Kidney tubule cell (primary cell): ENCODE measurements around the gene HPD.
A peak's percentile ranks its signal among the peaks of the same experiment; 100 is the strongest.

Experiments used
- DNase-seq: peaks from one replicate; pipeline ENCODE4 v3.0.0-alpha.2; 2018; ENCODE audit warnings: low spot score

HPD gene

DNA sequence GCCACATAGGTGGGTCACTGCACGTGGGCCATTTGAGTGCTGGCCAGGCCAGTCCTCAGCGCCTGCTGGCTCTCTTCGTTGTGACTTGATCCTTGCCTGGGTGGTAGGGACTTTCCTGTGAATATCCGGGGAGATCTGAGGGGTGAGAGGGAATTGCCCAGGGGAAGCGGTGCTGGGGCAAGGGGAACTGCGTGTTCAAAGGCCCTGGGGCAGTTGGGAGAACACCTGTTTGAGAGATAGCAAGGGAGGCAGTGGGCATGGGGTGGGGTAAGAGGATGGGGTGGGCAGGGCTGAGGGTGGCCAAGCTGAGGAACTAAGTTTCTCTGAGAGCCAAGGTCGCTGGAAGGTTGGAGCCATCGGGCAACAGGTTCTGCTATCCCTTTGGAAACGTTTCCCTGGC, 29.8 kb downstream of the HPD start:
- DNase-seq = no peak

DNA sequence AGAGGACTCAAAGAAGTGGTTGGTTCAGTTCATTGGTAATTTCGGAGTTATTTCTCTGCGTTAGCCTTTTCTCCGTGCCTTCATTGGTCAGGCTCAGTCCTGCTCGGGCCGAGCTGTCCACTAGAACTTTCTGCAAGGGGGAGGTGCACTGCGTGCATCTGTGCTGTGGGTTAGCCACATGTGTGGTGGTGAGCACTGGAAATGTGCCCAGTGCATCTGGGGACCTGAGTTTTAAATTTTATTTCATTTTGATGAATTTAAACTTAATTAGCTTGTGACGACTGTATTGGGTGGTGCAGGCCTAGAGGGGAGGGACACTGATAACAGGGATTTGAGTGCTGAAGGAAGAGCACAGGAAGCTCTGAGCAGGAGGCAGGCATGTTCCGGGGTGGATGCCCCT, 30.4 kb downstream of the HPD start:
- no peak for DNase-seq

DNA sequence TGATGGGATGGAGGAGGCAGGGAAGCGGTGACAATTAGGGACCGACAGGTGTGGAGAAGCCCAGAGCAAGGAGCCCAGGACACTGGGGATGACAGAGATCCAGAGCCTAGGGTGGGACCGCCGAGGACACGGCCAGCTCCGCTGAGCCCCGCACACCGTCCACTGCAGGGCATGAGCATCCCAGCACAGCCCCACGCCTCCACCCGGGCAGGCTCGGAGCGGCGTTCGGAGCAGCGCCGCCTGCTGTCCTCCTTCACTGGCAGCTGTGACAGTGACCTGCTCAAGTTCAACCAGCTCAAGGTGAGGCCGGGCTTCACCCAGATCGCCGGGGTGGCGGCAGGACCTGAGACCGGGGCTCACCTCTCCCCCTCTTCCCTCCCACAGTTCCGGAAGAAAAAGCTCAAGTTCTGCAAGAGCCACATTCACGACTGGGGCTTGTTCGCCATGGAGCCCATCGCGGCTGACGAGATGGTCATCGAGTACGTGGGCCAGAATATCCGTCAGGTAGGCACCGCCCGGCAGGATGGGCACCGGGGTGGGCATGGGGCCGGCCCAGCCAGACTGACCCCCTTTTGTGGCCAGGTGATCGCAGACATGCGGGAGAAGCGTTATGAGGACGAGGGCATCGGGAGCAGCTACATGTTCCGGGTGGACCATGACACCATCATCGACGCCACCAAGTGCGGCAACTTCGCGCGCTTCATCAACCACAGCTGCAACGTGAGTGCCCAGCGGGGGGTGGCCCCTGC, 31.1 kb downstream of the HPD start:
- DNase-seq = no peak

DNA sequence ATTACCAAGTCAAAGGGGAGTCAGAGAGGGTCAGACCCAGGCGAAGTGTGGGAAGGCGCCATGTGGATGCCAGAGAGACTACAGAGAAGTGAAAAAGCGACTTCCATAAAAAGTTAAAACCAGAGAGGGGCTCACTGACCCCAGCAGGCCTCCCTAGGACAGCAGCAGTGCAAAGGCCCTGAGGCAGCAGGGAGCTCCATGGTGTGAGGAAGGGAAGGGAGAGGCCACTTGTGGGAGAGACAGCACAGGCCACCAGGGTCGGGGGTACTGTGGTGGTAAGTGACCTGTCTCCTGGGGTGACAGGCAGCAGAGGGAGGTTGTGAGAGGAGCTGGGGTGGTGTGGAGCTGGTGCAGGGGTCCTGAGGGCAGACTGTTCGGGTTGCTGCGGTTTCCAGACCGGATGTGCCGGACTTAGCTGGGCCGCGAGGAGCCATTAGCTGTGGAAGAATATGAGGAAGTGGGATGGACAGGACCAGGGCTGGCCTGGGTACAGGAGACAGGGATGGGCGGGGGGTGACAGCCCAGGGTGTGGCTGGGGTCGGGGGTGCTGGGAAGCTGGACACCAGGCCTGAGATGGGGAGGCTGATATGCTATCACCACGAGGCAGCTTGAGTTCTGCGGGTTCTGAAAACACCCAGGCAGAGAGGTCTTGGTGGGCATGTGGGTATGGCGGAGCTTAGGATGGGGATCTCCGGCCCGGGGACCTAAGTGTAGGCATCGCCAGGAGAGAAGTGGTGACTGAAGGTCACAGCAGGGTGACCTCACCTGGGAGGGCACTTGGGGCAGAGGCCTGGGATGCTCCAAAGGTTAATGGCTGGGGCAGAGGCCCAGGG, 32.1 kb downstream of the HPD start:
- no peak for DNase-seq

DNA sequence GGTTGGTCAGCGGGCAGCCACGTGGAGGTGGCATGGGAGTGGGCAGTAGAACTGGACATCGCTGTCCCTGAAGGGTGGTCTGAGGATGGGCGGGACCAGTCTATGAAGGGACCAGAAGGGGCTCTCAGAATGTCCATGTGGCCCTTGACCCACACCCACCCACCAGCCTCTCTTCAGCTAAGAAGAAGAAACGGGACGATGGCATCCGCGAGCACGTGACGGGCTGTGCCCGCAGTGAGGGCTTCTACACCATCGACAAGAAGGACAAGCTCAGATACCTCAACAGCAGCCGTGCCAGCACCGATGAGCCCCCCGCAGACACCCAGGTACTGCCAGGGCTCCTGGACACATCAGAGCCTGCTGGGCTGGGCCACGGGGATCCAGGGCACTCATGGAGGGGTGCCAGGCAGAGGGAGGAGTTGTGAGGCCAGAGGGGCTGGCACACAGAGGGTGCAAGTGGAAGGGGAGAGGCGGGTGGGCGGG, 33.6 kb downstream of the HPD start:
- DNase-seq = no peak

DNA sequence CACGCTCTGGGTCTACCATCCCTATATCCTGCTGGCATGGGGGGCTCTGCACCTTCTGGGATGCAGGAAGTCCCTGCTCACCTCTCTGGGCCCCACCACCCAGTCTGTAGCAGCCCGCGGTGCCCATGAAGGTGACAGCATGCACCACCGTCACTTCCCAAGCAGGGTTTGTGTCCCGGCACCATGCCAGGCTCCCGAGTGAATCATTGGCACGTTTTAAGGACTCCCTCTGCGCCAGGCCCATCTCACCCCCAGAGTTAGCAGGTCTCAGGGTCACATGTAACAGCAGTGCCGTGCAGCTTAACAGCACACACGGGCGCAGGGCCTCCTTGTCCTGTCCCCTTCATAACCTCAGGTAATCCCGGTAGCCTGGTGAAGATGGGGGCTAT, 34.9 kb downstream of the HPD start:
- DNase-seq = no peak

DNA sequence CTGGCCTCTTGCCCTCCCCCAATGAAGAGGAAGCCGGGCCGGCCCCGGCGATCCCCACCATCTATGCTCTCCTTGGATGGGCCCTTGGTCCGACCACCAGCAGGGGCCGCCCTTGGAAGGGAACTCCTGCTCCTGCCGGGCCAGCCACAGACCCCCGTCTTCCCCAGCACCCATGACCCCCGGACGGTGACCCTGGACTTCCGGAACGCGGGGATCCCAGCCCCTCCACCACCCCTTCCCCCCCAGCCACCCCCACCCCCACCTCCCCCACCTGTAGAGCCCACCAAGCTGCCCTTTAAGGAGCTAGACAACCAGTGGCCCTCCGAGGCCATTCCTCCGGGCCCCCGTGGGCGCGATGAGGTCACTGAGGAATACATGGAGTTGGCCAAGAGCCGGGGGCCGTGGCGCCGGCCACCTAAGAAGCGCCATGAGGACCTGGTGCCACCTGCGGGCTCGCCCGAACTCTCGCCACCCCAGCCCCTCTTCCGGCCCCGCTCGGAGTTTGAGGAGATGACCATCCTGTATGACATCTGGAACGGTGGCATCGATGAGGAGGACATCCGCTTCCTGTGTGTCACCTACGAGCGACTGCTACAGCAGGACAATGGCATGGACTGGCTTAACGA, 35.4 kb downstream of the HPD start:
- DNase-seq = no peak

DNA sequence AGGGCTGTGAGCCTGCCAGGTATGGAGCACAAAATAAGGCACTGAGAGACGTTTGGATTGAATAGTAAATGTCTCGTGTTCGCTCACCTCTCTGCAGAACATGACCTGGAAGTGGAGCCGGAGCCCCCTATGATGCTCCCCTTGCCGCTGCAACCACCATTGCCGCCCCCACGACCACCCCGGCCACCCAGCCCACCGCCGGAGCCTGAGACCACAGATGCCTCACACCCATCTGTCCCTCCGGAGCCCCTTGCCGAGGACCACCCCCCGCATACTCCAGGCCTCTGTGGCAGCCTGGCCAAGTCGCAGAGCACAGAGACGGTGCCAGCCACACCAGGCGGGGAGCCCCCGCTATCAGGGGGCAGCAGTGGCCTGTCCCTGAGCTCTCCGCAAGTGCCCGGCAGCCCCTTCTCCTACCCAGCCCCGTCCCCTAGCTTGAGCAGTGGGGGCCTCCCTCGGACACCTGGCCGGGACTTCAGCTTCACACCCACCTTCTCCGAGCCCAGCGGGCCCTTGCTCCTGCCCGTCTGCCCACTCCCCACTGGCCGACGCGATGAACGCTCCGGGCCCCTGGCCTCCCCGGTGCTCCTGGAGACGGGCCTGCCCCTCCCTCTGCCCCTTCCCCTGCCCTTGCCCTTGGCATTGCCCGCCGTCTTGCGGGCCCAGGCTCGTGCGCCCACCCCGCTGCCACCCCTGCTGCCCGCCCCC, 36.1 kb downstream of the HPD start:
- no peak for DNase-seq

DNA sequence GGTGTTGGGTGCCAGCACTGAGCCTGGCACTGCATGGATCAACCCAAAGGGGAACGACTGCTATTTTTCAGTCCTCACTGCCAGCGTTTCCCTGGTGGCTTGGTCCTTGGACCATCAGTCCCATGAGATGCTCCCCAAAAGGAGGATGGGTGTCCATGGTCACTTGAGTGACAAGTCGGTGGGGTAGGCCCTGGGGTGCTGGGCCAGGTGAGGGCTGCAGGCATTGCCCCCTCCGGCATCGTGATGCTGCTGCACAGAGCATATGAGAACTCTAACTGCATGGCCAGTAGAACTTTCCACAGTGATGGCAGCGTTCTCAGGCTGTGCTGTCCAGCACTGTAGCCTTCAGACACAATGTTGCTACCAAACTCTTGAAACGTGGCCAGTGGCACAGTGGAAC, 38.6 kb downstream of the HPD start:
- no peak for DNase-seq

DNA sequence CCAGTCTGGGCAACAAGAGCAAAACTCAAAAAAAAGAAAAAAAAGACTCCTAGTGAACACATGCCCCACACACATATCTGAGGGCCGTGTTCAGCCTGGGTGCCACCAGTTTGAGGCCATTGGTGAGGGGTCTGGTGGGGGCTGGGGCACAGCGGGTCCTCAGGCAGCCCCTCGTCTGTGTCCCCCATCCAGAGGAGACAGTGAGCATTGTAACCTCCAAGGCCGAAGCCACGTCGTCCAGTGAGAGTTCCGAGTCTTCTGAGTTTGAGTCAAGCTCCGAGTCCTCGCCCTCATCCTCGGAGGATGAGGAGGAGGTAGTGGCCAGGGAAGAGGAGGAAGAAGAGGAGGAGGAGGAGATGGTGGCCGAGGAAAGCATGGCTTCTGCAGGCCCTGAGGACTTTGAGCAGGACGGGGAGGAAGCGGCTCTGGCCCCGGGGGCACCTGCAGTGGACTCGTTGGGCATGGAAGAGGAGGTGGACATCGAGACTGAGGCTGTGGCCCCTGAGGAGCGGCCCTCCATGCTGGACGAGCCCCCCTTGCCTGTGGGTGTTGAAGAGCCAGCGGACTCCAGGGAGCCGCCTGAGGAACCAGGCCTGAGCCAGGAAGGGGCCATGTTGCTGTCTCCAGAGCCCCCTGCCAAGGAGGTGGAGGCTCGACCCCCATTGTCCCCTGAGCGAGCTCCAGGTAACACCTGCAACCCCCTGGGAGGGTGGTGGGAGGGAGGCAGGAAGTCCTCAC, 39.3 kb downstream of the HPD start:
- DNase-seq = no peak

DNA sequence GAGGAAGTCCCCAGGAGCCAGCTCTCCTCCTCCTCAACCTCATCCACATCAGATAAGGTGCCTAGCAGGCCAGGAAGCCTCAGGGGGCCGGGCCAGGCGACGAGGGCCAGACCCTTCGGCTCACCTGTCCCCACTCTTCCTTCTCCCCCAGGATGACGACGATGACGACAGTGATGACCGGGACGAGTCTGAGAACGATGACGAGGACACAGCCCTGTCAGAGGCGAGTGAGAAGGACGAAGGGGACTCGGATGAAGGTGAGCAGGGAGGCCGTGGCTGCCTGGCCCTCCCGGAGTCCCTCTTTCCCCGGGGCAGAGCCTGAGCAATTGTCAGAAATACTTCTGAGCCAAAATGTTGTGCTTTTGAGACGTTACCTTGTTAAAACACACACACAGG, 41.0 kb downstream of the HPD start:
- no peak for DNase-seq

DNA sequence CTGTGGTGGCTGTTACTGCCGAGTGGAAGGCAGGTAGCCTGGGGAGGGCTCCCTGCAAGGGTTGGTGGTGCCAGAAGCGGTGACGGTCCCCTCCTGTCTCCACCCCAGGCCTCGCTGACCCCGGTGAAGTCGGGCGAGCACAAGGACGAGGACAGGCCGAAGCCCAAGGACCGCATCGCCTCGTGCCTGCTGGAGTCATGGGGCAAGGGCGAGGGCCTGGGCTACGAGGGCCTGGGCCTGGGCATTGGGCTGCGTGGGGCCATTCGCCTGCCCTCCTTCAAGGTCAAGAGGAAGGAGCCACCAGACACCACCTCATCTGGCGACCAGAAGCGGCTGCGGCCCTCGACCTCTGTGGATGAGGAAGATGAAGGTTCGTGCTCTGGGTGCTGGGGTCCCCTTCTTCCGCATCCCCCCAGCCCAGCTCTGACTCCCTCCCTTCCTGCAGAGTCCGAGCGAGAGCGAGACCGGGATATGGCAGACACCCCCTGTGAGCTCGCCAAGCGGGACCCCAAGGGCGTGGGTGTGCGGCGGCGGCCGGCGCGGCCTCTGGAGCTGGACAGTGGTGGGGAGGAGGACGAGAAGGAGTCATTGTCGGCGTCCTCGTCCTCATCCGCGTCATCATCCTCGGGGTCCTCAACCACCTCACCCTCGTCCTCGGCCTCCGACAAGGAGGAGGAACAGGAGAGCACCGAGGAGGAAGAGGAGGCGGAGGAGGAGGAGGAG, 41.6 kb downstream of the HPD start:
- DNase-seq = no peak

DNA sequence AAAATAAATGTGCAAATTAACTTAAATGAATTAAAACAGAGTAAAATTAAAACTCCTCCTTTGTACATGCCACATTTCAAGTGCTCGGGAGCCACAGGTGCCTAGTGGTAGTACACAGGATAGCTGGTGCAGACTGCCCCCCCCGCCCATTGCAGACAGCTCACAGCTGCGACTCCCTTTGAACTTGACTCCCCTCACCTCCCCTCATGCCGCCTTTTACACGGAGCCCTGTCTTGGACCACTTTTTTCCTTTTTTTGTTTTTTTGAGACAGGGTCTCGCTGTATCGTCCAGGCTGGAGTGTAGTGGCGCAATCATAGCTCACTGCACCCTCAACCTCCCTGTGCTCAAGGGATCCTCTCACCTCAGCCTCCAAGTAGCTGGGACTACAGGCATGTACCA, 43.4 kb downstream of the HPD start:
- DNase-seq = no peak

DNA sequence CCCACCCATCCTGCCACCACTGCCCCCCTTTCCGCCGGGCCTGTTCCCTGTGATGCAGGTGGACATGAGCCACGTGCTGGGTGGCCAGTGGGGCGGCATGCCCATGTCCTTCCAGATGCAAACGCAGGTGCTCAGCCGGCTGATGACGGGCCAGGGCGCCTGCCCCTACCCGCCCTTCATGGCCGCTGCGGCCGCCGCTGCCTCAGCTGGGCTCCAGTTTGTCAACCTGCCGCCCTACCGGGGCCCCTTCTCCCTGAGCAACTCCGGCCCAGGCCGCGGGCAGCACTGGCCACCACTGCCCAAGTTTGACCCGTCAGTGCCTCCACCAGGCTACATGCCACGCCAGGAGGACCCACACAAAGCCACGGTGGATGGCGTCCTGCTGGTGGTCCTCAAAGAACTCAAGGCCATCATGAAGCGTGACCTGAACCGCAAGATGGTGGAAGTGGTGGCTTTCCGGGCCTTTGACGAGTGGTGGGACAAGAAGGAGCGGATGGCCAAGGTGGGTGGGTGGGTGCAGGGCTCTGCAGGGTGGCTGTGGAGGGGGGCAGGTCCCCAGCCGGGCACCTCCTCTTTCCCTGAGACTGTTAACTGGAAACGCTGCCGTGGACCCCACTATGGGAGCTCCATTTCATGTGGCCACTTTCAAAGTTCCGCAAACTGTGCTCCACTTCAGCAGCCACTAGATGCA, 44.1 kb downstream of the HPD start:
- no peak for DNase-seq

DNA sequence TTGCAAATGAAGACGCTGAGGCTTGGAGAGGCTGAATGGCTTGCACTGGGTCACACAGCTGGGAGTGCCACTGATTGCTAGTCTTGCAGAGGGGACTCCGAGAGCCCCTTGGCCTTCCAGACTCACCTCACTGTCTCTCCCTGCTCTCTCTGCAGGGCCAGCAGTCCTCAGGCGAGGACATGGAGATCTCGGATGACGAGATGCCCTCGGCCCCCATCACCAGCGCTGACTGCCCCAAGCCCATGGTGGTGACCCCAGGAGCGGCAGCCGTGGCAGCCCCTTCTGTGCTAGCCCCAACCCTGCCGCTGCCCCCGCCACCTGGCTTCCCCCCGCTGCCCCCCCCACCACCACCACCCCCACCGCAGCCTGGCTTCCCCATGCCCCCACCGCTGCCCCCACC, 44.7 kb downstream of the HPD start:
- DNase-seq = no peak

DNA sequence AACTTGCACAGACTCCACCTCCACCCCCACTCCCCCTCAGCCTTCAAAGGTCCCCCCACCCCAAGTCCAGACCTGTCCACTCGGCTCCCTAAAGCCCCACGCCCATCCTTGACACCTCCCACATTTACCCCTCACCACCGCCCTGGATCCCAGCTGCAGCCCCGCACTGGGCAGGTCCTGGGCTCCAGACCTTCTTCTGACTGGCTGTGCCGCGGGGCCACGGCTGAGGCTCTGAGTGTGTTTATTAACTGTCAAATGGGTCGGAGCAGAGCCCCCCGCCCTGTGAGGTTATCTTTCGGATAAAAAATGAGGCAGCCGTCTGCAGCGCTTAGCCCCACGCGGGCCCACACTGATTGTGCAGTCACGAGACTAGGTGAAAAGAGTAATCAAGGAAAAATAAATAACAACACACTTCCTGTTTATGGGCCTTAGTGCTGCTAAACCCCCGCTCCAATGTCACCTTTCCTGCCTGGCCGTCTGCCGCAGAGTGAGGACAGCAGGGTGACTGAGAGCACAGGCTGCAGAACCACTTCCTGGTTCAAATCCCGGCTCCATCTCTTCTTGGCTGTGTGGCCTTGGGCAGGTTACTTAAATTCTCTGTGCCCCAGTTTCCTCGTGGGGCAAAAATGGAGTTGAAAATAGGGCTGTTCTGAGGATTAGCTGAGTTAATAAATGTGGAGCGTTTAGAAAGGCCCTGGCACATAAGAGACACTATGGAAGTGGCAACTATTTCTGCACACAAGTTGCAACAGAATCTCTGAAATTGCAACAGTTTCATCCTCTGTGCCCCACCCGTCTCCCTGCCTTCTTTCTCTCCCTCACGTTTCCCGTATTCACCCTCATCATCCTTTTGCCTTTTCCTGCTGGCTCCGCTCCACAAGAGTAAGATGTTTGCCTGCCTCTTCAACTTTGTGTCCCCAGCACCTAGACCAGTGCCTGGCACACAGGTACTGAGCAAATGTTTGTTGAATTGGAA, 45.5 kb downstream of the HPD start:
- no peak for DNase-seq

DNA sequence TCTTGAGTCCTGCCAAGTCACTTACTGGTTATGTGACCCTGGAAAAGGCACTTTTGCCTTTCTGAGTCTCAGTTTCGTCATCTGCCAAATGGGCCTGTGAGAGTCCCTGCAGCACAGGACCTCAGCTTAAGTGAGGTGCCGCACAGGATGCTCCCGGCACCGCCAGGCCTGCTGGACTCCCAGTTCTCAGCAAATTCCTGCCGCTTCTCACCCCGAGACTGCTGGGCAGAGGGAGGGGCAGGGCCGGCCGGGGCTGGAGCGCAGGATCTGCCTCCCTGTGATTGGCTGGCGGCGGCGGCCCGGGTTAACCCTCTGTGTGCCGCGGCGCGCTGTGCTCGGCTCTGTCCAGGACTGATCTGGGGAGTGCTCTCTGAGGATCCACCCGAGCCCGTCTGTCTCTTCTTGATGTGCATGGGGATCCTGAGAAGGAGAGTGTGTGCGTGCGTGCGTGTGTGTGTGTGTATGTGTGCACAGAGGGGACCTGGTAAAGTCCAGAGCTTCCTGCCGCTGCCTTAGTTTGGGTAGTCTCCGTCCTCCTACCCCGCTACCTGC, 46.3 kb downstream of the HPD start:
- DNase-seq = peak; percentile 76

DNA sequence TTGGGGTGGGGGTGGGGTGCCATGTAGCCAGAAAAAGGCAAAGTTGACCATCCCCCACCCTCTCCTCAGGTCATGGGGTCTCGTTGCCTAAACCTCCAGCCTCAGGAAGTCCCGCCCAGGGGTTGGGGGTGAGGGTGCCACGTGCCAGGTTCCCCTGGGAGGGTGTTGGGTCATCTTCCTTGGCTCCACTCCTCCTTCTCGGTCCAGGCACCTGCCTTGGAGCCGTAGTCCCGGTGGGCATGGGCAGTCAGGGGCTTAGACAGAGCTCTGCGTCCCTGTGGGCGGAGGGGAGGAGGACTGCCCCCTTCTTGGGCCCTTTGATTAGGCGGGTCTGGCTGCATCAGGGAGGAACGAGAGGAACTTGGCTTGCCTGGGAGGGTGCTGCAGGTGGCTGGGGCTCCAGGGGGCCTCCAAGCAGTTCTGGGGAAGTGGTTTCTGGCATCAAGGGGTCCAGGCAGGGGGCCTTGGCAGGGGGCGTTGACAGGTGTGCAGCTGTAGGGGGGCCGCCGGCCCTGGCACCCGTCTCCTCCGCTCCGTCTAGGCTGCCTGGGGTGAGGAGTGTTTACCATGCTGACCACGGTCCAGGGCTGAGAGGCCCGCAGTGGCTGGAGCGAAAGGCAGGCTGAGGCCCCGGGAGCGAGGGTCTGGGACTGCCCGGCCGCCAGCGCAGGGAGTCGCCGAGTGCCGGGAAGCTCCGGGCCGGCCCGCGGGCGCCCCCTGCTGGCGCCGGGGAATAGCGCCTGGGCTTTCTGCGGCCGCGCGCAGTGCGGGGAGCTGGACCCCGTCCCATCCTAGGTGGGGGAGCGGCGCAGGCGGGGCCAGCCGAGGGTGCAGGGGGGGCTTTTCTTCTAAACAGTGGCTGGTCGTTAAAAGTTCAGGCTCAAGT, 47.0 kb downstream of the HPD start:
- DNase-seq = peak; percentile 71
